Epidermal melanocyte (primary cell): ENCODE results near the gene C19orf25.
"Not testable (repeated sequence)": the region's sequence is repeated elsewhere in the genome, so short reads cannot be mapped to it uniquely, and the experiment has no call there.

Experiments used
- DNase-seq: peaks from one replicate; pipeline ENCODE4 v3.0.0; 2011; ENCODE audit warnings: low spot score; ENCODE audit not compliant: insufficient read length

Gene C19orf25

DNA sequence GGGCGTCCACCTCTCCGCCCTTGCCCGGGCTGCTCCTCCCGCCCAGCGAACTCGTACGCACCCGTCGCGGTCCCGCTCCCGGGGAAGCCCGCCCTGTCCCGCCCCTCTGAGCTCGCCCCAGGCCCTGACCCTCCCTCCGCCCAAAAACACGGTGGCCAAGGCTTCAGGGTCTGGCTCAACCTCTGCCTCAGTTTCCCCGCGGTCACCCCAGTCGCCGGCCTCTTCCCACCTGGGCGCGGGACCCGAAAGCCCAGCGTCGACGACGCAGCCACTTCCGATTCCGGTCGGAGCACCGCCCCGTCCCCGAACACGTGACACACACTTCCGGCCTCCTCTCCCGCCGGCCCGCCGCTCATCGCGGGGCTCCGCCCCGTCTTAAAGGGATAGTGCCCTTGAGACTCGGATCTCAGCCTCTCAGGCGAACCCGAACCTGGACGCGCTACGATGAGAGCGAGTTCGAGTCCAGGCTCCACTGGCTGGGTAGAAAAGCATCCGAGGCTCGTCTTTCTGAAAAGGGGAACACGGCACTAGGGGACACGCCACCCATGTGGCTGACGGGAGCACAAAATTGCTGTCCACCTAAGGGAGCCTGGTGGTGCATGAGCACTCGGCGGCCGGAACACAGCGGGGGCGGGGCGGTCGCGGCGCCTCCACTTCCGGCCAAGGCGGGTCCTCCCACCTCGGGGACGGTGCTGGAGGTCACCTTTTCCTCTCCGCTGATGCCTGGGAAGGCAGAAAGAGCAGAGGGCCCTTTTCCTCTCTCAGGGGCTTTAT lies at the start of gene C19orf25:
C19orf25 (minus strand) TSS at position 282 of the 774 bp plus-strand sequence. CDS start 312 bp downstream, outside the sequence.
- peak; percentile 100 for DNase-seq

DNA sequence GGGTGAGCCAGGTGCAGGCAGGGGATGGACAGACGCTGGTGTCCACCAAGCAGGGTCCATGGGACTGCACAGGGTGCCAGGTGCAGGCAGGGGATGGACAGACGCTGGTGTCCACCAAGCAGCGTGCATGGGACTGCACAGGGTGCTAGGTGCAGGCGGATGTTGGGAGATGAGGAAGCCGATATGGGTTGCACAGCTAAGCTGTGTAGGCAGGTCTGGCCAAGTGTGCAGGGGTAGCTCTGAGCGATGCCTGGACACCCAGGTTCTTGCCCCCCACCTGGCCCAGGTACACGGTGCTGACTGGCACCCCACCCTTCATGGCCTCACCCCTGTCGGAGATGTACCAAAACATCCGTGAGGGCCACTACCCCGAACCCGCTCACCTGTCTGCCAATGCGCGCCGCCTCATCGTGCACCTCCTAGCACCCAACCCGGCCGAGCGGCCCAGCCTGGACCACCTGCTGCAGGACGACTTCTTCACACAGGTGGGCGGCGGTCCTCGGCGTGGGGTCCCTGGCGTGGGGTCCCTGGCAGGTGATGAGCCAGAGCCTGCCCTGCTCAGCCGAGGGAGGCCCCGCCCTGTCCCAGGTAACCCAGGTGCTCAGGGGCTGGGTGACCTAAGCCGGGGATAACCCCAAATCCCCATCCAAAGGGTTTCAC lies 48.8 kb upstream of the C19orf25 start:
- no peak for DNase-seq

DNA sequence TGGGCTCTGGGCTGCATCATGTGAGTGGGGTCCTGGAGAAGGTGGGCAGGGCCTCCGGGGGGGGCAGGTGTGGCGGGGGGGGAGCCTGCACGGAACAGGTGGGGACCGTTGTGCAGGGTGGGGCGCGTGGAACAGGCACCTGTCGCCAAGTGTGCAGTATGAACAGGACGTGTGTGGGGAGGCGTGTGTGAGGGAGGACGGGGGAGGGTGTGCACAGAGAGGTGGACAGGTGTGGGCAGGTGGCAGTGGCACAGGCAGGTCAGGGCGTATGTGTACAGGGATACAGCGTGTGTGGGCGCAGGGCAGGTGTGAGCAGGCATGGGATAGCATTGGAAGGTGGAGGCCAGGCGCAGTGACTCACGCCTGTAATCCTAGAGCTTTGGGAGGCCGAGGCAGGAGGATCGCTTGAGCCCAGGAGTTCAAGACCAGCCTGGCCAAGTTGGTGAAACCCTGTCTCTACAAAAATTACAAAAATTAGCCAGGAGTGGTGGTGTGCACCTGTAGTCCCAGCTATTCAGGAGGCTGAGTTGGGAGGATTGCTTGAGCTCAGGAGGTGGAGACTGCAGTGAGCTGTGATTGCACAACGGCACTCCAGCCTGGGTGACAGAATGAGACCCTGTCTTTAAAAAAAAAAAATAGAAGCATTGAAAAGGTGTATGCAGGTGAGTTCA lies 48.1 kb upstream of the C19orf25 start:
- DNase-seq: no peak

DNA sequence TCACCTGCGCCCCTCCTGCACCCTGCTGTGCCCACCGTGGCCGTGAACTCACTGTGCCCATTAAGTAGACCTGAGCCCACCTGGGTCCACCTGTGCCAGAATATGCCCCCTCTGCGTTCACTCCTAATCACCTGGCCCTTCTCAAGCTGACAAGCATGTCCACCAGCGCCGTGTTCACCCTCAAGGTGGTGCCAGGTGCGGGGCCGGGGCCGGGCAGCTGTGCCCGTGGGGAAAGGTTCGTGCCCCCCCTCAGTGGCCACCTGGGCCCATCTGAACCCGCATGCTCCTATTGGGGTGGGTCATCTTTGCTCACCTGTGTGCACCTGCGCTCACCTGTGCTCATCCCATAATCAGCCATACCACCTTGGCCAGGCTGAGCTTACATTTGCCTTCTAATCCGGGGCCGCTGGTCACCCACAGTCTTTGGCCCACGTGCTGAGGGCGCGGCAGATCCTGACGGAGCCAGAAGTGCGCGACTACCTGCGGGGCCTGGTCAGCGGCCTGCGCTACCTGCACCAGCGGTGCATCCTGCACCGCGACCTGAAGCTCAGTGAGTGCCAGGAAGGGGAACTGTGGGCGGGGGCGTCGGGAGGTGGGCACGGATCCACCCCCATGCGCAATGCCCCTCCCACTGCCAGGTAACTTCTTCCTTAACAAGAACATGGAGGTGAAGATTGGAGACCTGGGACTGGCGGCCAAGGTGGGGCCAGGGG lies 47.2 kb upstream of the C19orf25 start:
- no peak for DNase-seq

DNA sequence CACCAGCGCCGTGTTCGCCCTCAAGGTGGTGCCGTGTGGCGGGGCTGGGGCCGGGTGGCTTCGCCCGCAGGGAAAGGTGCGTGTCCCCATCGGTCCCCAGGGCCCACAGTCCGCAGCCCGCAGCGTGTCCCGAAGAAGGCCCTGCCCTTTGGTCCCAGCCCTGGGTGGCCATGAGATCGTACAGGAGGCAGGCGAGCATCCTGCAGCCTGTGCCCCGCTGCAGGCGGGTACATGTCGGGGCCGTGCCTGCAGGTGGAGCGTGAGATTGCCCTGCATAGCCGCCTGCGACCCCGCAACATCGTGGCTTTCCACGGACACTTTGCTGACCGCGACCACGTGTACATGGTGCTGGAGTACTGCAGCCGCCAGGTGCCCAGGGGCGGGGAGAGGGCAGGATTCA lies 46.3 kb upstream of the C19orf25 start:
- DNase-seq: no peak

DNA sequence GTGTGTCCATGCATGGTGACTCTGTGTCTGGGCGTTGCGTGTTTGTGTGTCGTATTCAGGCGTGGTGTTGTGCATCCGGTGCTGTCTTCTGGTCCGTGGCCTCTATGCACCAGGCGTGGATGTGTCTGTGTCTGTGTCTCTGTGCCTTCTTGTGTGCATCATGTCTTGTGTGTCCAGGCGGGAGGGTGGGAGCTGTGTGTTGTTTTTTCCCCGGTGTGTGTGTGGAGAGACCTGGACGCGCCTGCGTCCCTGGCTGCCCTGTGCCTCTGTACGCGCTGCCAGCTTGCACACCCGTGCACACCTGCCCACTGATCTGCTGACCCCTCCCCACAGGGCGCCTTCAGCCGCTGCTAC lies 45.9 kb upstream of the C19orf25 start:
- no peak for DNase-seq

DNA sequence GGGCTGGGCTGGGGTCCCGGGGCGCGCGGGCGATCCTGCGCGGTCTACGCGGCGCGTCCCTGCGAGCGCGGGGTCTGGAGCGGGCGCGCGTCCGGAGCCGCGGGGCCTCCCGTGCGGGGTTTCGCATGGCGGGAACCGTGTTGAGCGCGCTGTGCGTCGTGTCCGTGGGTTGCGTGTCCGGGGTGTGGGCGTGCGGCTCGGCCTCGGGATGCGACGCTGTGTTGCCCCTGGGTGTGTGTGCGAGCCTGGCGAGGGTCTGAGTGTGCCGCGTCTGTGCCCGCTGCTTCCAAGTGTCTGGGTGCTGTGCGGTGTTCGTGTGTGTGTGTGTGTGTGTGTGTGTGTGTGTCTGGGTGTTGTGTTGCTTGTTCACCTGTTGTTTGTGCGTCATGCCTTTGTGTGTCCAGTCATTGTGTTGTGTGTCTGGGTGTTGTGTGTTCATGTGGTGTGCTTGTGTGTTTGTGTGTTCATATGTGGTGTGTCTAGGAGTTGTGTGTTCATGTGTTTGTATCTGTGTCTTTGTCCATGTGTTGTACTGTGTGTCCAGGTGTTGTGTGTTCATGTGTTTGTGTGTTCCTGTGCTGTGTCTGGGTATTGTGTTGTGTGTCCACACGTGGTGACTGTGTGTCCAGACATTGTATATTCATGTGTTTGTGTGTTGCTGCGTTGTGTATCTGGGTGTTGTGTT lies 45.4 kb upstream of the C19orf25 start:
- DNase-seq: no peak

DNA sequence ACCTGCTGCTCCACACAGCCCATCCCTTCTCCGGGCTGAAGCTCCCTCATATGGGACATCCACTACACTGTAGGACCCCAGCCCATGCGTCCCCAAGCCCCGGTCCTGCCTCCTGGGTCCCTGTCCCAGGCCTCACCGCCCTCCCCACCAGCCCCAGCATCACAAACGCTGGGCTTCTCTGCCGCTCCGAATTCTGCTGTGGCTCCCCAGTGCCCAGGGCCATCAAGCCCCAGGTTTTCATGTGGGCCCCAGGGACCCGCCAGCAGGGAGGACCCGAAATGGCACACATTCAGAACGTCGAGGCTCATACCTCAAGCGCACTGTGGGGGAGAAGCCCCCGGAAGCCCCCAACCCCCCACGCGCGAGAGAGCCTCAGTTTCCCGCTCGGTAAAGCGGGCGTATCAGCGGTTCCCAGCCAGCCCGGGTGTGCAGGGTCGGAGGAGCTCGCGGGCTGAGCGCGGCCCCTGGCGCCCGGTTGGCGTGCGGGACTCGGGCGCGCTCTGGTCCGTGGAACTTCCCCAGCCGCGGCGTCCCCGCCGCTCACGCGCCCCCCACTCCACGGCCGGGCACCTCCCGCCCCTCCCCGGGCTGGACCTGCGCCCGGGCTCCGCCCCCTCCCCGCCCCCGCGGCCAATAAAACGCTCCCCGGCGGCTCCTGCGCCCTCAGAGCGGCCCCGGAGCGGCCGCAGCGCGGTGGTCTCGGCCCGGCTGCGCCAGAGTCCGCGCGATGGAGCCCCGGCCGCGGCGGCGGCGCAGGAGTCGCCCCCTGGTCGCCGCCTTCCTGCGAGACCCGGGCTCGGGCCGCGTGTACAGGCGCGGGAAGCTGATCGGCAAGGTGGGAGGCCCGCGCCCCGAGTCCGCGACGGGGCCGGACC lies 44.6 kb upstream of the C19orf25 start, which contains the start of gene PLK5:
PLK5 (plus strand) TSS at position 666 of the 875 bp plus-strand sequence. CDS start 2,920 bp downstream, outside the sequence.
- no peak for DNase-seq

DNA sequence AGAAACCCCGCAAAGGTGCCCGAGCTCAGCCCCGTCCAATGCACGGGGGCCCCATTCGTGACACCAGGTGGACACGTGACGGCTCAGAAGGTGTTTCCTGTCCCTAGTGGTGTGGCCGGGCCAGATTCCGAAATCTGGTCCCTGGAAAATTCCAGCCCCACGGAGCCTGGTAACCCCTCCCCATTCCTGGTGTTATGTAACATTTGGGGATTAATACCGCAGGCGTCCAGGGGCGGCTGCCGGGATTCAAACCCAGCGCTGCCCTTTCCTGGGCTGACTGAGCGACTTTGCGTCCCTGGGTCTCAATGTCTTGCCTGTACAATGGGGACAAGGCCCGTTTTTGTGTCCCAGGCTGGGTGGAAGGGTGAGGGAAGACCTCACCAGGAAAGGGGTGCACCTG lies 43.8 kb upstream of the C19orf25 start:
- DNase-seq: no peak

DNA sequence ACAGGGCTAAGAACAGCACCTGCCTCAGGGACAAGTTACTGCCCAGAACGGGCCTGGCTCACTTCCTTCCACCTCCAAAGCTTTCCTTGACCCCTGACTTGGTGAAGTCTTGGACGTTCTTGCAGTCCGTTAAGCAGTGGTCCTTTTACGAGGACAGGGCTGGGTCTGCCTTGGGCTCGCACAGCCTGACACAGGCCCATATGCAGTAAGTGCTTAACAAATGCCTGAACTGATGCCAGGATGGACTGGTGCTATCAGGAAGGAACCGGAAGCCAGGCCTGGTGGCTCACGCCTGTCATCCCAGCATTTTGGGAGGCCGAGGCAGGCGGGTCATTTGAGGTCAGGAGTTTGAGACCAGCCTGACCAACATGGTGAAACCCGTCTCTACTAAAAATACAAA lies 43.0 kb upstream of the C19orf25 start:
- no peak for DNase-seq

DNA sequence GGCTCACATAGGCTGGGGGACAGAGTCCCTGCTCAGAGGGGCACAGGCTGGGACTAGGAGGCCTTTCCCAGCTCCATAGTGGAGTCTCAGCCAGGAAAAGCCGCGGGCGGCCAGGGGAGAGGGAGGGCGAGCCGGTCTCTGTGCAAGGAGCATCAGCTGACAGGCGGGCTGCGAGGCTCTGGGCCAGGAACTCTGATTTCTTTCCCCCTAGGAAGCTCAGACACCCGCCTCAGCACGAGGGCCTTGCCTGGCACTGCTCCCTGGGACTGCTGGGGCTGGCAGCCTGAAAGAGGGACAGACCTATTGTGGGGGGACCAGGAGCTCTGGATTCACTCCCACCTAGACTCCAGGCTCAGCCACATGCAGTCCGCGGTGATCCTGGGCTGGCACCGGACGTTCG lies 42.6 kb upstream of the C19orf25 start:
- peak; percentile 80 for DNase-seq

DNA sequence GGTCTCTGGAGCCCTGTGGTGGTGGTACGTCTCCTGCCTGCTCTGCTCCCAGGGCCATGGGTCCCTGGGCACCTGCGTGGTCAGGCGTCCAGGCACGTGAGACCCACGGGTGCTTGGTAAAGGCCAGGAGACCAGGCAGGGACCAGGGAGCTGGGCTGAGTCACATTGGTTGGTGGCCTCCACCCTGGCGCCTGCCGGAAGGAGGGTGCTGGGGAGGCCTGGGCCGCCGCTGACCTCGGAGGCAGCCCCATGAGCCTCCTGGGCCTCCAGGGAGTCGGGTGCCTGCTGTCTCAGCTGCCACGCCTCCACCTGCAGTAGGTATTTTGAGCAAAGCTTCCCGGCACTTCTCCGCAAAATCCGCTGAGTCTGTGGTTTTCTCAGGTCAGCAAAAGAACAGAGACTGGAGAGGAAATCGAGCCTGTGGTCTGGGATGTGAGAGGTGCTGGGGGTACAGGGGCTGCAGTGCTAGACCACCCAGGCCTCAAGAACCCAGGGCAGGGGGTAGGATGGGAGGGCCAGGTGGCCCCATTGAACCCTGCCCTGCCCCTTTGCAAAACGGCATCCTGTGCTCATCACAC lies 41.3 kb upstream of the C19orf25 start:
- DNase-seq: no peak

DNA sequence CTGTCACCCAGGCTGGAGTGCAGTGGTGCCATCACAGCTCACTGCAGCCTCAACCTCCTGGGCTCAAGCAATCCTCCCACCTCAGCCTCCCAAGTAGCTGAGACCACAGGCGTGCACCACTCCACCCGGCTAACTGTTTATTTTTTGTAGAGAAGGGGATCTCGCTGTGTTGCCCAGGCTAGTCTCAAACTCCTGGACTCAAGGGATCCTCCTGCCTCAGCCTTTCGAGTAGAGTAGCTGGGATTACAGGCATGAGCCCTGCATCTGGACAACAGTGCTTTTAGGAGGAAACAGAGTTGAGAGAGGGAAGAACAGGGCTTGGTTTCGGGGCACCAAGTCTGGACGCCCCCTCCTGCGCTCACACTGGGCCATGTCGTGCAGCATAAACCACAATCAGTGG lies 40.8 kb upstream of the C19orf25 start:
- DNase-seq: not testable (repeated sequence)

DNA sequence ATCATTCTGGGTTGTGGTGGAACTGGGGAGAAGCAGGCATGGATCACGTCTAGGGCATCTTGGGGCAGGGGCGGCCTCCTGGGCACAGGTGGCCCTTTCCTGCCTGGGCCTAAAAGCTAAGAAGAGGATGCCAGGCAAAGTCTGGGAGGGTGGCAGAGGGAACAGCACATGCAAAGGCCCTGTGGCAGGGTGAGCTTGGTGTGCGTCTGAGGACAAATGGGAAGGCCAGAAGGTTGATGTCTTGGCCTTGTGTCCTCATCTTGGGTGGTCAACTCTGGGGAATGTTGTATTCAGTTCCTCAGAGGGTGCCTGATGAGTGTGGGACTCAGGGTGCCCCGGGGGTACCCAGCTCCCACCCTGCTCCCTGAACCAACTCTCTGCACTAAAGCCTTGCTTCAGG lies 39.5 kb upstream of the C19orf25 start:
- DNase-seq: no peak

DNA sequence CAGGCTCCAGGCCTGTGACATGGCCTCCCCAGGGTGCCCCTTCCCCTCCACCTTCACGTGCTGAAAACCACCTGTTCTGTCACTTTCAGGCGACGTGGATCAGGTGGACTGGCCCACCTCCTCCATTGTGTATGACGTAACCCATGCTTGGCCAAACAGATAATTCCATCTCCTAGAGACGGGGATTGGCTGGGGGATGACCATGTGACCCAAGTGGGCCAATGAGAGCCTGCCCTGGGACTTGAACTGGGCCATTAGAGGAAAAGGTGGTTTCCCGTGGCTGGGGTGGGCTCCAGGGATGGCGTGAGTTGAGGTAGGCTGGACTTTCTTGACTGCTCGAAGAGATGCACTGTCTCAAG lies 37.4 kb upstream of the C19orf25 start:
- DNase-seq: no peak

DNA sequence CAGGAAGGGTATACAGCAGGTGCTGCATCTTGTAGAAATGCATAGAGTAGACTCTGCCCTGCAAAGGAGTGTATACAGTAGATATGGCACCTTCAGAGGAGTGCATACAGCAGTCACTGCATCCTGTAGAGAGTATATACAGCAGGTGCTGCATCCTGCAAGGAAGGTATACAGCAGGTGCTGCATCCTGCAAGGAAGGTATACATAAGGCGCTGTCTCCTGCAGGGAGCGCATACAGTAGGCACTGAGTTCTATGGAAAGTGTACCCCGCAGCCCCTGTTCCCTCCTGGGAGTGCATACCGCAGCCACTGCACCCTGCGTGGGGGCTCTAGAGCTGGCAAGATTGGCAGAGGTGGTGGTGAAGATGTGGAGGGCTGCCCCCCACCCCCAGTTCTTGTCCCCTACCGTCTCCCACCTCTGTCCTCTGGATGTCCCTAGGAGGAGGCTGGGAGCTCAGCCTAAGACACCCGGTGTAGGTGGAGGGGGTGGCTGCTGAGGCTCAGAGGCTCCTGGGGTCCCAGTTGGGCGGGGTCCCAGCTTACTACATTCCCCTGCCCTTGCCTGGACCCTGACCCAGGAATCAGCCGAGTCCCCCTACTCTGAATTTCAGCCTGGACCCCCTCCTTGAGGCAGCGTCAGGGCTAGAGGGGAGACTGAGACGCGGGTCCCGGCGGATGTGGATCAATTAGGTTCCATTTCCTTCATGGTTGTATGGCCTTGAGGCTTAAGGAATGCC lies 36.1 kb upstream of the C19orf25 start:
- DNase-seq: no peak

DNA sequence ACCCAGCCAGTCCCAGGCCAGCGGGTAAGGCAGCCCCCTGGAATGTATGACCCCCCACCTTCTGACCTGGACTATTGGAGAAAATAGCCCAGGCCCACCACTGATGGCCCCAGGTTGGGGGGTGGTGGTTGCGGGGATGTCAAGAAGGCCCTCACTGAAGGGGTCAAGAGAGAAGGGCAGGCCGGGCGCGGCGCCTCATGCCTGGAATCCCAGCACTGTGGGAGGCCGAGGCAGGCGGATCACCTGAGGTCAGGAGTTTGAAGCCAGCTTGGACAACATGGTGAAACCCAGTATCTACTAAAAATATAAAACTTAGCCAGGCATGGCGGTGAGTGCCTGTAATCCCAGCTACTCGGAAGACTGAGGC lies 35.3 kb upstream of the C19orf25 start:
- DNase-seq: no peak

DNA sequence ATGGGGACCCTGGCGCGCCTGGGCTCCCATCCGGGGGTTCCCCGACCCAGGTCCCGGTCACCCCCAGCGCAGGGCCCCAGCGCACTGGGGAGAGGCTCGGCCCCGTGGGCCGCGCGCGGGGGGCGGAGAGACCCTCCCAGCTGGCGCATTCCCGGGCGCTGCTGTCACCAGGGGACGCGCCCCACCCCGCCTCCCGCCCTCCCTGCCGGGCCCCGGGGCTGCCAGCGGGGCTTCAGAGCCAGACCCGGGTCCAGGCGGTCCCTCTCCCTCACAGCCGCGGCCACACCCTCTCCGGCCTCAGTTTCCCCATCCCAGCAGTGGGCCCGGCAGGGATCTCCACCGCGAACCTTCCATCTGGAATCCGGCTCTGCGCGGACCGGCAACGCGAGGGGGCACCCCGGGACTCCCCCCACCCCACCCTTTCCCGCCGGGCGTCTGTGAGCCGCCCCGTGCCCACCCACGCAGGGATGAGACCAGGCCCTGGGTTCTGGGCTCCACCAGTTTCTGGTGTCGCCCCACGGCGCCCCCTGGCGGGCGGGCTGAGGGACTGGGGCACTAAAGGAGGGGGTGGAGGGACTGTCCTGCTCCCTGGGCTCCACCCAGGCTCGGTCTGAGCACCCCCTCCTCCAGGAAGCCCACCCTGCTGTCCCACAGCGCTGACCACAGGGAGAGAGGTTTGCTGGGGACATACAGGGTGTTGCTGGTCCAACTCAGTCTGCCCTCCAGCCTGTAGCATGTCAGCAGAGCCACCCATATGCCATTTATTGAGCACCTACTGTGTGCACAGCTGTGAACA lies 34.7 kb upstream of the C19orf25 start:
- DNase-seq: no peak
